A549 (cell line): Measurements from ENCODE around the gene CTCF. TPM values are rescaled to one million over a fixed set of nuclear protein-coding genes. Genes with fewer than 3 reads are reported as not detected.

Experiments
- ATAC-seq, 2 experiments: fragments of 200-7000 bp in 1 of 2; fragments of >200 bp in 1 of 2; cut with Nextera tagmentation in 1 of 2; cut with Tn5 transposase in 1 of 2; 3 replicates each; pipeline versions ENCODE4 v1.8.0 to v1.9.1; 2018 to 2020; ENCODE audit warnings: mild to moderate bottlenecking in 1 of 2, moderate library complexity in 1 of 2
- CTCF ChIA-PET: fragments of 300-600 bp; sonication (Branson Sonifier 250); formaldehyde crosslinking; extraction: SDS; loops from one replicate; lab custom pipeline; 2021; ENCODE audit warnings: antibody characterized with exemption, inconsistent platforms; lab: Yijun Ruan, JAX
- POLR2A ChIA-PET: fragments of 350-600 bp; formaldehyde crosslinking; extraction: SDS; loops from one replicate; lab custom pipeline; 2021; ENCODE audit warnings: antibody characterized with exemption, inconsistent platforms; lab: Yijun Ruan, JAX
- DNase-seq, 2 experiments: peaks; one replicate each; pipeline versions ENCODE4 v3.0.0 to v3.0.0-alpha.2; 2011 to 2016; ENCODE audit warnings: low read depth in 1 of 2, low spot score in 1 of 2
- FAIRE-seq: peaks from 2 replicates; lab custom pipeline; 2011; peaks lifted over from hg19 to GRCh38; lab: Jason Lieb, UNC
- H3K27ac ChIP-seq, 2 experiments: fragments of >200 bp; sonication (Bioruptor Twin); formaldehyde crosslinking; 3 replicates each; pipeline ENCODE4 v1.5.1; 2016 to 2017
- H3K4me1 ChIP-seq: fragments of >200 bp; sonication (Bioruptor Twin); formaldehyde crosslinking; 3 replicates; pipeline ENCODE4 v1.6.1; 2016
- H3K4me2 ChIP-seq: fragments of >200 bp; sonication (Bioruptor Twin); formaldehyde crosslinking; 3 replicates; pipeline ENCODE4 v1.6.1; 2016
- H3K4me3 ChIP-seq: fragments of >200 bp; sonication (Bioruptor Twin); formaldehyde crosslinking; 3 replicates; pipeline ENCODE4 v1.5.1; 2016
- H3K9me3 ChIP-seq: fragments of >200 bp; sonication (Bioruptor Twin); formaldehyde crosslinking; 3 replicates; pipeline ENCODE4 v1.6.1; 2016
- ATOH8 ChIP-seq: fragments of 250-450 bp; sonication (Bioruptor Pico); IDR thresholded peaks from 2 replicates; pipeline ENCODE4 v1.5.0; 2020; ENCODE audit warnings: low read depth, mild to moderate bottlenecking, moderate library complexity
- BCL3 ChIP-seq: fragments of >200 bp; sonication (Bioruptor Twin); formaldehyde crosslinking; IDR thresholded peaks from 3 replicates; pipeline ENCODE4 v1.6.1; 2016
- BHLHE40 ChIP-seq: IDR thresholded peaks from 2 replicates; pipeline ENCODE4 v1.6.1; 2012; ENCODE audit warnings: low read depth, low read length, inconsistent platforms
- CHD4 ChIP-seq: fragments of 200-600 bp; sonication (generic); IDR thresholded peaks from 2 replicates; pipeline ENCODE4 v1.6.1; 2016; ENCODE audit warnings: antibody characterized with exemption, mild to moderate bottlenecking, borderline replicate concordance
- E2F6 ChIP-seq: IDR thresholded peaks from 2 replicates; pipeline ENCODE4 v1.6.1; 2012; ENCODE audit warnings: low read depth, borderline replicate concordance
- EHF ChIP-seq: fragments of 250-450 bp; sonication (Bioruptor Pico); IDR thresholded peaks from 2 replicates; pipeline ENCODE4 v1.5.0; 2020; ENCODE audit warnings: mild to moderate bottlenecking
- ELK1 ChIP-seq: fragments of 150-350 bp; IDR thresholded peaks from 2 replicates; pipeline ENCODE4 v1.6.1; 2014; ENCODE audit warnings: low read depth, mild to moderate bottlenecking, low read length
- ESRRA ChIP-seq: fragments of 150-350 bp; IDR thresholded peaks from 2 replicates; pipeline ENCODE4 v1.6.1; 2014; ENCODE audit warnings: mild to moderate bottlenecking, low read length, borderline replicate concordance
- FOSL2 ChIP-seq, 2 experiments: fragments of 450-650 bp in 1 of 2; fragments of >200 bp in 1 of 2; sonication (Bioruptor Twin) in 1 of 2; formaldehyde crosslinking; IDR thresholded peaks; 2 replicates each; pipeline versions ENCODE4 v1.5.0 to v1.6.1; 2016 to 2020; ENCODE audit warnings: mild to moderate bottlenecking in 1 of 2, moderate library complexity in 1 of 2
- FOXS1 ChIP-seq: fragments of 250-450 bp; sonication (Bioruptor Pico); IDR thresholded peaks from 2 replicates; pipeline ENCODE4 v1.5.0; 2020; ENCODE audit warnings: mild to moderate bottlenecking, moderate library complexity
- GATA3 ChIP-seq: IDR thresholded peaks from 2 replicates; pipeline ENCODE4 v1.6.1; 2012; ENCODE audit warnings: borderline replicate concordance
- HDAC2 ChIP-seq: fragments of 200-600 bp; sonication (generic); IDR thresholded peaks from 2 replicates; pipeline ENCODE4 v1.6.1; 2016
- HES2 ChIP-seq: fragments of >200 bp; sonication (Bioruptor Twin); formaldehyde crosslinking; IDR thresholded peaks from 2 replicates; pipeline ENCODE4 v1.6.1; 2016
- HEYL ChIP-seq: fragments of 250-450 bp; sonication (Bioruptor Pico); IDR thresholded peaks from 2 replicates; pipeline ENCODE4 v1.8.0; 2021; ENCODE audit warnings: mild to moderate bottlenecking, moderate library complexity
- HOXB5 ChIP-seq: fragments of 250-450 bp; sonication (Bioruptor Pico); IDR thresholded peaks from 2 replicates; pipeline ENCODE4 v1.5.0; 2020; ENCODE audit warnings: mild to moderate bottlenecking, moderate library complexity
- KDM1A ChIP-seq: fragments of 200-600 bp; sonication (generic); IDR thresholded peaks from 2 replicates; pipeline ENCODE4 v1.6.1; 2016; ENCODE audit warnings: low read depth, mild to moderate bottlenecking
- NR3C1 ChIP-seq: fragments of >200 bp; sonication (Bioruptor Twin); formaldehyde crosslinking; IDR thresholded peaks from 3 replicates; pipeline ENCODE4 v1.6.1; 2017
- POLR2A ChIP-seq: IDR thresholded peaks from 2 replicates; pipeline ENCODE4 v1.6.1; 2012; ENCODE audit warnings: mild to moderate bottlenecking, low read length
- RNF2 ChIP-seq: fragments of 200-600 bp; sonication (generic); IDR thresholded peaks from 2 replicates; pipeline ENCODE4 v1.6.1; 2016; ENCODE audit warnings: low read depth, mild to moderate bottlenecking, antibody characterized with exemption, moderate library complexity, borderline replicate concordance
- SMC3 ChIP-seq: fragments of >200 bp; sonication (Bioruptor Twin); formaldehyde crosslinking; IDR thresholded peaks from 3 replicates; pipeline ENCODE4 v1.6.1; 2018; ENCODE audit warnings: inconsistent platforms
- SREBF2 ChIP-seq: fragments of 450-650 bp; IDR thresholded peaks from 2 replicates; pipeline ENCODE4 v1.6.1; 2014; ENCODE audit warnings: mild to moderate bottlenecking, moderate library complexity
- TFCP2L1 ChIP-seq: fragments of 250-450 bp; sonication (Bioruptor Pico); IDR thresholded peaks from 2 replicates; pipeline ENCODE4 v1.5.0; 2021; ENCODE audit warnings: mild to moderate bottlenecking
- TP53 ChIP-seq: fragments of 250-450 bp; sonication (Bioruptor Pico); IDR thresholded peaks from 2 replicates; pipeline ENCODE4 v1.5.0; 2021; ENCODE audit warnings: mild to moderate bottlenecking, moderate library complexity
- ZC3H11A ChIP-seq: fragments of 450-650 bp; IDR thresholded peaks from 2 replicates; pipeline ENCODE4 v1.6.1; 2014; ENCODE audit warnings: antibody characterized with exemption, mild to moderate bottlenecking
- WGBS: methylation state at CpG from one replicate; pipeline ENCODE4 v1.1.6; 2017; ENCODE audit errors: missing lambda C conversion rate; 5-methylcytosine and 5-hydroxymethylcytosine counted together
- polyA plus RNA-seq, 4 experiments: library from polyadenylated mRNA; depleted of rRNA in 3 of 4; stranded (reverse); fragments of >200 nt; fragmentation: RNase III in 1 of 4; extraction: RNeasy Plus Mini Kit Qiagen cat#74134 plus additional on column Dnase treatment in 1 of 4; gene quantifications; 2 replicates in 3 of 4; 3 replicates in 1 of 4; pipeline ENCODE4 v1.2.3, GENCODE V29; 2011 to 2017

Gene CTCF
- polyA plus RNA-seq, 2 of the 4 experiments (the other 2 are of a cell fraction) = 42.5 to 58.4 TPM

GRCh38 chr16:67547423-67548264 lies 14.7 kb upstream of the CTCF start:
- TF ChIP-seq HOXB5 (CRISPR knock-in tag) = no peak
- no peak for TF ChIP-seq SMC3
- TF ChIP-seq ZC3H11A = no peak
- TF ChIP-seq CHD4 = no peak
- TF ChIP-seq RNF2 = no peak
- TF ChIP-seq ELK1 = no peak
- no peak for TF ChIP-seq FOSL2 (IDR thresholded peaks at IDR 0.05)
- TF ChIP-seq FOSL2 (CRISPR knock-in tag; IDR thresholded peaks at IDR 0.05) = no peak
- no peak for TF ChIP-seq E2F6
- no peak for TF ChIP-seq BCL3
- no peak for TF ChIP-seq HEYL (CRISPR knock-in tag)
- TF ChIP-seq TFCP2L1 (CRISPR knock-in tag) = no peak
- no peak for TF ChIP-seq EHF
- no peak for TF ChIP-seq HES2
- no peak for TF ChIP-seq BHLHE40
- TF ChIP-seq ATOH8 (CRISPR knock-in tag) = no peak
- TF ChIP-seq GATA3 = no peak
- TF ChIP-seq ESRRA = no peak
- TF ChIP-seq HDAC2 = no peak
- TF ChIP-seq TP53 (CRISPR knock-in tag) = no peak
- ATAC-seq (no peak), FAIRE-seq (no peak), DNase-seq (no peak)
- no peak overlapping the region for H3K4me2 ChIP-seq
- no peaks in the 10 kb centered on the region for H3K4me1 ChIP-seq
- ChIA-PET CTCF (interaction anchor here (0.6 to 22.1 kb wide), 49 partner anchors 8 to 399 kb away, joined by 3 to 301 read pairs (median 5); partner anchors contain the start of genes ACD, ATP6V0D1, C16orf86 and CARMIL2), POLR2A (interaction anchor here (0.9 to 1.5 kb wide), 3 partner anchors 14 to 98 kb away, joined by 3 to 10 read pairs (median 5); partner anchors contain the start of gene CTCF)
- WGBS = 88% methylated on average over 14 of the region's 16 CpGs
- no peak overlapping the region for H3K4me3 ChIP-seq
- H3K9me3 ChIP-seq = no peaks in the 10 kb centered on the region
- H3K27ac ChIP-seq = no peak overlapping the region

GRCh38 chr16:67548265-67549126 lies 13.8 kb upstream of the CTCF start:
- H3K9me3 ChIP-seq = no peaks in the 10 kb centered on the region
- ChIA-PET CTCF (interaction anchor here (0.6 to 22.1 kb wide), 22 partner anchors 7 to 399 kb away, joined by 3 to 301 read pairs (median 8); partner anchors contain the start of genes ATP6V0D1, C16orf86, CARMIL2 and CTCF), POLR2A (no interaction called here)
- H3K4me2 ChIP-seq = no peak overlapping the region
- H3K4me3 ChIP-seq = no peak overlapping the region
- no peak overlapping the region for H3K27ac ChIP-seq
- no peak for ATAC-seq
- TF ChIP-seq TP53 (CRISPR knock-in tag) (no peak), POLR2A (no peak), SREBF2 (no peak), FOXS1 (no peak), KDM1A (no peak), NR3C1 (no peak)
- no peaks in the 10 kb centered on the region for H3K4me1 ChIP-seq
- FAIRE-seq = no peak
- 98% methylated on average over 4 of the region's 4 CpGs for whole genome bisulfite sequencing
- DNase-seq = no peak
